Calu3 (cell line): ENCODE data around the gene CD33. TPM values are rescaled to one million over a fixed set of nuclear protein-coding genes. Genes with fewer than 3 reads are reported as not detected.

Experiments used
- BruUV-seq: library from RNA; stranded (reverse); fragments of 400-500 nt; replicated peaks from 2 replicates; lab custom pipeline; 2021; lab: Mats Ljungman, UMichigan
- CTCF ChIA-PET: fragments of 300-600 bp; sonication (Branson Sonifier 250); formaldehyde crosslinking; loops from one replicate; lab custom pipeline; 2022; ENCODE audit warnings: antibody characterized with exemption; lab: Charles Lee
- DNase-seq: peaks from one replicate; pipeline ENCODE4 v3.0.0; 2022
- H3K27ac Mint-ChIP-seq: one replicate; pipeline ENCODE4 v1.8.0; 2022; ENCODE audit warnings: mixed read lengths; ENCODE audit not compliant: unreplicated experiment
- H3K27me3 Mint-ChIP-seq: one replicate; pipeline ENCODE4 v1.8.0; 2022; ENCODE audit warnings: mixed read lengths; ENCODE audit not compliant: unreplicated experiment
- H3K36me3 Mint-ChIP-seq: one replicate; pipeline ENCODE4 v1.8.0; 2022; ENCODE audit warnings: mild to moderate bottlenecking, moderate library complexity, mixed read lengths; ENCODE audit not compliant: insufficient read depth, unreplicated experiment
- H3K4me1 Mint-ChIP-seq: one replicate; pipeline ENCODE4 v1.8.0; 2022; ENCODE audit warnings: mild to moderate bottlenecking, low read depth, mixed read lengths; ENCODE audit not compliant: unreplicated experiment
- H3K4me3 Mint-ChIP-seq: one replicate; pipeline ENCODE4 v1.8.0; 2022; ENCODE audit warnings: mild to moderate bottlenecking, low read depth, moderate library complexity, mixed read lengths; ENCODE audit not compliant: unreplicated experiment
- H3K9me3 Mint-ChIP-seq: one replicate; pipeline ENCODE4 v1.8.0; 2022; ENCODE audit warnings: low read depth, mixed read lengths; ENCODE audit not compliant: unreplicated experiment
- CTCF ChIP-seq: fragments of 200-600 bp; IDR thresholded peaks from one replicate; pipeline ENCODE4 v1.8.0; 2022; ENCODE audit warnings: antibody characterized with exemption; ENCODE audit not compliant: unreplicated experiment
- intact Hi-C: fragments of 100-400 bp; cut with micrococcal nuclease; formaldehyde crosslinking; loops from one replicate; pipeline ENCODE4 v1.10.0; 2022; ENCODE audit not compliant: unreplicated experiment
- total RNA-seq: library from RNA; stranded (reverse); gene quantifications from 2 replicates; pipeline ENCODE4 v1.2.3, GENCODE V29; 2022

CD33 gene
- total RNA-seq, 1 experiment from 2014 or later = not detected

GRCh38 chr19:51227966-51228365 lies 3.1 kb downstream of the CD33 start:
- no peaks in the 10 kb centered on the region for H3K4me1 Mint-ChIP-seq
- no TSS peak for BruUV-seq
- H3K36me3 Mint-ChIP-seq = no peaks in the 10 kb centered on the region
- no peak for DNase-seq
- H3K9me3 Mint-ChIP-seq = no peaks in the 10 kb centered on the region
- H3K4me3 Mint-ChIP-seq = no peak overlapping the region
- H3K27me3 Mint-ChIP-seq = peaks cover 100% of the 10 kb centered on the region
- intact Hi-C loops = no loop called here
- CTCF ChIA-PET = no interaction called here
- no peak for TF ChIP-seq CTCF
- H3K27ac Mint-ChIP-seq = no peak overlapping the region

DNA sequence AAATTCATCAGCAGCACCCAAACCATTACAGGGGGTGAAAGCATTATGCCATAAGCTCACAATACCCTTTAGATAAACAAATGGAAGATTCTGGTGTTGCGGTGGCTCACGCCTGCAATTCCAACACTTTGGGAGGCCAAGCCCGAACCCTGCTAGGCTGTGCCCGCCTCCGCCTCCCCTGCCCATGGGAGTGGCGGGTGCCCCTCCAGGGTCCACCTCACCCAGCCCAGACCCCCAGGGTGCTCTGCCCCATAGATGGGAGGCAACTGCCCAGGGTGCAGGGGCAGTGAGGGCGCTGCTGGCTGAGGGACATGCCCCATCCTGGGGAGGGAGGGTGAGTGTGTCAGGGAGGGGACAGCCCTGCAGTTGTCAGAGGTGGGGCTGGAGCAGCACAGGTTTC lies 16.0 kb downstream of the CD33 start:
- H3K27ac Mint-ChIP-seq = no peak overlapping the region
- no peak for DNase-seq
- TF ChIP-seq CTCF = no peak
- intact Hi-C loops = no loop called here
- no peaks in the 10 kb centered on the region for H3K36me3 Mint-ChIP-seq
- H3K27me3 Mint-ChIP-seq = no peaks in the 10 kb centered on the region
- no TSS peak for BruUV-seq
- peaks cover 4% of the 10 kb centered on the region for H3K9me3 Mint-ChIP-seq
- H3K4me3 Mint-ChIP-seq = no peak overlapping the region
- CTCF ChIA-PET = no interaction called here
- peaks cover 7% of the 10 kb centered on the region for H3K4me1 Mint-ChIP-seq

GRCh38 chr19:51242881-51243630 lies 18.2 kb downstream of the CD33 start:
- H3K9me3 Mint-ChIP-seq = peaks cover 4% of the 10 kb centered on the region
- TF ChIP-seq CTCF = no peak
- H3K4me3 Mint-ChIP-seq = no peak overlapping the region
- H3K36me3 Mint-ChIP-seq = no peaks in the 10 kb centered on the region
- peaks cover 20% of the 10 kb centered on the region for H3K4me1 Mint-ChIP-seq
- no peak for DNase-seq
- intact Hi-C loops = no loop called here
- BruUV-seq = no TSS peak
- CTCF ChIA-PET = interaction anchor here (0.6 kb wide), 1 partner anchor 1163 kb away, joined by 7 read pairs; no protein-coding TSS in a partner anchor
- H3K27ac Mint-ChIP-seq = no peak overlapping the region
- H3K27me3 Mint-ChIP-seq = no peaks in the 10 kb centered on the region

- H3K9me3 Mint-ChIP-seq = peaks cover 6% of the 10 kb centered on the region
- CTCF ChIA-PET = interaction anchor here (0.6 to 2.1 kb wide), 3 partner anchors 13 to 658 kb away, joined by 4 to 11 read pairs (median 7); no protein-coding TSS in a partner anchor
- H3K4me1 Mint-ChIP-seq = peaks cover 23% of the 10 kb centered on the region
- no peak for TF ChIP-seq CTCF
- no peak overlapping the region for H3K4me3 Mint-ChIP-seq
- intact Hi-C loops = no loop called here
- H3K27ac Mint-ChIP-seq = no peak overlapping the region
- BruUV-seq = no TSS peak
- peak; percentile 57 for DNase-seq
- no peaks in the 10 kb centered on the region for H3K27me3 Mint-ChIP-seq
- no peaks in the 10 kb centered on the region for H3K36me3 Mint-ChIP-seq
Measured at GRCh38 chr19:51246164-51246552, 21.3 kb downstream of the CD33 start.
